HG02970 (cell line): ENCODE measurements around the gene SRP14.
A peak's percentile ranks its signal among the peaks of the same experiment; 100 is the strongest.

Experiments used
- ATAC-seq: cut with Tn5 transposase; IDR thresholded peaks from one replicate; pipeline ENCODE4 v1.9.1; 2021; ENCODE audit warnings: mild to moderate bottlenecking, moderate library complexity, moderate number of reproducible peaks; ENCODE audit not compliant: unreplicated experiment, low FRiP score

Gene SRP14

DNA sequence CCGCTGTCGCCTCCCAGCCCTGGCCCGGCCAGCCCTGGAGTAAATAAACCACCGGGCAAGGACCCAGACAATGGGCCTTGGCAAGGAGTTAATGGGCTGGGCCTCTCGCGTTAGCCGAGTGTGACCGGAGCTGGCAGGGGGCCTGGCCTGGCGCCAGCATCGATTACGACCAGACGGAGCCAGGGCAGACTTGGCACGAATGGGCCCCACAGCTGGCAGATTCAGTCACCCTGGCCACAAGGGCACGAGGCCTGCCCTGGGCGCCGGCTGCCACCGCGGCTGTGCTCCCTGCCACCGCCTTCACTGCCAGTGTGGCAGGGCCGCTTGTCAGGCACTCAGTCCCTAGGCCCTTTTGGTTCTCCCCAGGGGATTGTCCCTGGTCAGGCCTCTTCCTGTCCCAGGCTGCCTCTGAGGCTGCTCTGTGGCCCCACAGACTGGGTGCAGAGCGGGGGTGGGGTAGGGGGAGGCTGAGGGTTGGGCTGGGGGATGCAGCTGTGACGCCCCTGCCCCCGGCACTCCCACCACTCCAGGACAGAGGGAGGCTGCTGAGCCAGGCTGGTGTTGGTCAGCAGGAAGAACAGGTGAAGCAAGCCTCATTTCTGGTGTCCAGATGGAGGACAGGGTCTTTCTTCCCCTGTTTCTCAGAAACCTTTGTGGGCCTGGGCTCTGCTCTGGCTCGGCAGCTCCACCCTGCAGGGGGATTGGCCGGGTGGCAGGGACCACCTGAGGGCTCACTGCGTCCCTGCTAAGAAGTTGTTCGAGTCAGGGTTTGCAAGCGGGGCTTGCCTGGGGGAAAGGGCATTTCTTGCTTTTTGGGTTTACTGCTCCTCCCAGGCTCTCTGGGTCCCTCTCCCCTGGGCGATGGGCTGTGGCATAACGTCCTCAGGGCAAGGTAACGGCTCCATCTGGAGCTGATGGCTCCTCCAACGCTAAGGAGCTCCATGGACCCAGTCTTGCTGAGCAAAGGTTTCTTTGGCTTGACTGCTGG lies 30.5 kb upstream of the SRP14 start:
- ATAC-seq: no peak

DNA sequence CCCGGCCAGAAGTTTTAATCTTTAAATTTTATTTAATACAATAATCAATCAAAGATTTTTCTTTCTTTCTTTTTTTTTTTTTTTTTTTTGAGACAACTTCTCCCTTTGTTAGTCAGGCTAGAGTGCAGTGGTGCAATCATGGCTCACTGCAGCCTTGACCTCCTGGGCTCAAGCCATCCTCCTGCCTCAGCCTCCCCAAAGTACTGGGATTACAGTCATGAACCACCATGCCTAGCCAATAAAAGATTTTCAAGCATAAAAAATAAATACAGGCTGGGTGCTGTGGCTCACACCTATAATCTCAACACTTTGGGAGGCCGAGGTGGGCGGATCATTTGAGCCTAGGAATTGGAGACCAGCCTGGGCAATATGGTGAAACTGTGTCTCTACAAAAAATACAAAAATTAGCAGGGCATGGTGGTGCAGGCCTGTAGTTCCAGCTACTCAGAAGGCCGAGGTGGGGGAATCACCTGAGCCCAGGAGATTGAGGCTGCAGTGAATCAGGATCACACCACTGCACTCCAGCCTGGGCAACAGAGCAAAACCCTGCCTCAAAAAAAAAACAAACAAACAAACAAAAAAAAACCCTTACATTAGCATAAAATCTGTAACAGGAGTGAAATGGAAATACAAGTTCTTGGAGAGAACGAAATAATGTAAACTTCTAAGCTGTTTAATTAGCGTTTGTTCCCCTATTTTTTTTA lies 29.1 kb upstream of the SRP14 start:
- no peak for ATAC-seq

DNA sequence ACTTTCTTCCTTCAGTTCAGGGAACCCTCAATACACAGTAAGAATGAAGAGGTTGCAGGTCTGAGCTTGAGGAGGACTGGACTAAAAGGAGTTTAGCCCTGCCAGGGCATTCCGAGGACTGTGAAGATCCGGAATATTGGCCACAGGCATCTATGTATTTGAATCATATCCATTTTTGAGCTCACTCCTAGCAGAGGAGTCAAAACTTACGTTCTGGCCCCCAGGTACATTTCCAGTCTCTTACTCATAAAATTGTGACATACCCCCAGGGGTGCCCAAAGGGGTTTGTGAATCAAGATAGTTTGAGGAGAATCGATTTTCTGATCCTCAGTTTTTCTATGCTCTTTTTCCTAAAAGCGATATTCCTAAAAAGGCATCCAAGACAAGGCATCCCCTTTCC lies 27.6 kb upstream of the SRP14 start:
- no peak for ATAC-seq

DNA sequence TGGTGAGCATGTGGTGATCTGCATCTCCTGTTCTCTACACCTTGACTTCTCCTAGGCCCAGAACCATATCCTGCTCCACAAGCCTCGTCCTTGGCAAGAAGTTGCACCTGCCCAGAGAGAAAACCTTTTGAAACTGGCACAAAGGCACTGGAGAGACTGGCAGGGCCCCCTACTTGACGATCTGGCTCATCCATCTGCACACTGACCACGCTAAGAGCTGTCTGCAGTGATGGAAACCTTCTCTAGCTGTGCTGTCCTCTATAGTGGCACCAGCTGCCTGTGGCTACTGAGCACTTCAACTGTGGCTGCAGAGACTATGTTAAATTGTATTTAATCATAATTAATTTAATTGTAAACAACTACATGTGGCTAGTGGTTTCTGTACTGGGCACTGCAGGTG lies 26.2 kb upstream of the SRP14 start:
- no peak for ATAC-seq

DNA sequence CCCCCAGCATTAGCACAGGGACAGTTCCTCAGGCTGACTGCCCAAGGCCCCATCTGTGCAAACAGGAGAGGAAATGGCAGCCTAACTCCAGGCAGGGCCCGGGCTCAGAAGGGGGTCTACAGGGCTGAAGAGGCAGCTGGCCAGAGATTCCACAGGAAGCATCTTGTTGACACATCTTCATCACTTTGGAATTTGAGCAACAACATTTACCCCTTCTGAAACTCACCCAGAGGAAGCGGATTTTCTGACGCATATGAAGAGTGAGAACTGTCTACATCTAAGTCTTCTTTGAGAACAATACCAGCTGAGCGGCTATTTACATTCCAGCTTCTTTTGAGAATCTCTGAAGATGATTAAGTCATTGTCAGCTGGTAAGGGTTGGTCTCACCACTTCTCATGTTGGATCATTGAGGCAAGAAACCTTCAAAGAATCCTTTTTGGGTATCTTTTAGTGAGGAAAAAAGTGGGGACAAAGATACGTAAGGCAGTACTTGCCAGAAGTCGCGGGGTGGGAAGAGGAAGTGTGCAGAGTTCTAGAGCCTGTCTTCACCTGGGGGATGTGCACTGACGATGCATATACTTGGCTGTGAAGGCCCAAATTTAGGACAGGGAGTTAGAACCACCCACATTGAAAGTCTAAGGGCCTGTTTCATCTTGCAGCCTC lies 25.4 kb upstream of the SRP14 start:
- ATAC-seq: no peak

DNA sequence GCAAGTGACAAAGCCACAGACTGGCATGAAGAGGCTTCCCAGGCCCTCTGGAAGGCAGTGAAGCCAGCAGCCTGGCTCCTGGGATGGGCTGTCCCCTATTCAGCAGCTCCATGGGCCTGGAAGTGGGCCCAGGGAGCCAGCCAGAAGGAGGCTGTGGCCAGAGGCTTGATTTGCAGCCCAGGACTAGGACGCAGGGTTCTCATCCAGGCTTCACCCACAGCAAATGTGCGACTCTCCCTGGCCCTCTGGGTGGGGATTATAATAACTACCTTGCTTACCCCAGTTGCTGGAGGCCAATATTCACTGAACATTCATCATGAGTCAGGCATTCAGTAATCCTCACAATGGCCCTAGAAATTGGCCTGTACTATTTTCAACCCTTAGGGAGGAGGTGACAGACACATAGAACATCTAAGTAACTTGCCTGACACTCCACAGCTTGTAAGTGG lies 24.6 kb upstream of the SRP14 start:
- ATAC-seq: no peak

DNA sequence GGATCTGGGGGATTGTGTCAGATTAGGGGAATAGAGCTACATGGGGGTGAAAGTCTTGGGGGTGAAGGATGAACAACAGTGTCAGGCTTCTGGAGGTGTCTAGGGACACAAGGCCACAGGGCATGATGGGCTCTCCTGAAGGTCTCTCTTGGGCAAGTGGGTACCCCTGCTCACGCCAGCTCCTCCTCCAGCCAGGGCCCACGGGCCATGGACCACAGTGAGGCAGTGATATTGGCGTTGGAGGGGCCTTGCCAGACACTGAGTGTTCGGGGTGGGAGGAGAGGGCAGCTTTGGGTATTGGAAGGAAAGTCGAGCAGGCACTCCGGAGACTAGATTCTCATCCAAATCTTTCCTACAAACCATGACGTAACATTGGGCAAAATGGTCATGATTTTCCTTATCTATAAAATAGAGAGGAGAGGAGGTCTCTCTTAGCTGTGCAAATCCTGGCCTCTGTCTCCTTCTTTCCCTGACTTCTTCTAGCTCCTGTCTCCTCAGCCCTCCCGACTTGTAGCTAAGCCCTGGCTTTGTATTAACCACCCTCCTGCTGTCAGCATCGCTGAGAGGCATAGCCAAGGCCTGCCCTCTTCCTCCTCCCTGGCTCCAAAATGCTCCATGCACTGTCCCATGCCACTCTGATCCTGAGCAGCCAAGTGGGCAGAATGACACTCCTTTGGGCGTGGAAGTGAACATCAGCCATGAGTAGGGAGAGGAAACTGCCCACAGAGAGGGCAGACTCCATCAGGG lies 24.0 kb upstream of the SRP14 start:
- no peak for ATAC-seq

DNA sequence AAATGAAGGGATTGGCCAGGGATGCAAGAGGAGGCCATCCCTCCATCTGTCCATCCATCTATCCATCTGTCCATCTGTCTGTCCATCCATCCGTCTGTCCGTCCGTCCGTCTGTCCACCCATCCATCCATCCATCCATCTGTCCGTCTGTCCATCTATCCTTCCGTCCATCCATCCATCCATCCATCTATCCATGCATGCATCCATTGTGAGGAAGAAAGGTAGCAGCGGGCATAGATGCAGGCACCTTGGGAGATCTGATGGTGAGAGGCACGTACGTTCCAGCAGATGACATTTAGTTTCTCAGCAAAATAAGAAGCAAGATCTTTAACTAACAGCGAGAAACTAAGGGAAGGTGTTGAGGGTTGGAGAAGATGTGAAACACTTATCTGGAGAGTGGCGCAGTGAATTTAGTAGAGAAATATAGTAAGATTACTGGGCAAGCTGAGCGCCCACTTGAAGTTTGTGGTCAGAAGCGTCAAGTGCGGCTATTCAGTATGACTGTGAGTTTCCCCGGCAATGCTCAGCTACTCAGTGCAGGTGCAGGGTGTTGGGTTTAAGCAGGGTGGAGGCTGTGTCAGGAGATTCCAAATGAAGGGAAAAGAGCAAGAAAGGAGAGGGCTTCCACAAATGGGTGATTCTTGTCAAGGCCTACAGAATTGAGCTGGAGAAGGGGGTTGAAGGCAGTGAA lies 22.4 kb upstream of the SRP14 start:
- ATAC-seq: no peak

DNA sequence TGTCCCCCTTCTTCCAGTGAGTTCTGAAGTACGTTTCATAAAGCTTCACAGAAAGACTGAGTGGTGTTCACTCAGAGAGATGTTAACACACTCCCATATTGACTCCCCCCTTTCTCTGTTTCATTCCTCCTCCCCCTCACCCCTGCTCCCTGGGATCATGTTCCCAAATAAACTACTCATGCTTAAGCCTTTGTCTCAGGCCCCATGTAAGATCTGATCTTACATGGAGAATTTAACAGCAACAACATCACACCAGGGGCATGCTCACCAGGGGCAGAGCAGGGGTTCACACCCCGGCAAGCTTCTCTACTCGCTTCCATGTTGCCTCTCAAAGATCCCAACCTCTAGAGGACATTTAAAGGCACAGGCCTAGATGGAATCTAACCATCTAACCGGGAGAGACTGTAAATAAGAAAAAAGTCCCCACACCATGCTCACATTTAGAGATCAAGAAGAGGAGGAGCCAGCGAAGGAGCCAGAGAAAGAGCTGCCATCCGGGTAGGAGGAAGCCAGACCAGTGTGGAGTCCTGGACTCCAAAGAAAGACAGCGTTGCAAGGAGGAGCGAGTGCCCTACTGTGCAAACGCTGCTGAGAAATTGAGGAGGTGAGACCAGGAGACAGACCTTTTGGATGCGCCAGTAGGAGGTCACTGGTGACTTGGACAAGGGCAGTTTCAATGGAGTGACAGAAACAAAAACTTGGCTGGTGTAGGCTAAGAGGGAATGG lies 21.4 kb upstream of the SRP14 start:
- ATAC-seq: no peak

DNA sequence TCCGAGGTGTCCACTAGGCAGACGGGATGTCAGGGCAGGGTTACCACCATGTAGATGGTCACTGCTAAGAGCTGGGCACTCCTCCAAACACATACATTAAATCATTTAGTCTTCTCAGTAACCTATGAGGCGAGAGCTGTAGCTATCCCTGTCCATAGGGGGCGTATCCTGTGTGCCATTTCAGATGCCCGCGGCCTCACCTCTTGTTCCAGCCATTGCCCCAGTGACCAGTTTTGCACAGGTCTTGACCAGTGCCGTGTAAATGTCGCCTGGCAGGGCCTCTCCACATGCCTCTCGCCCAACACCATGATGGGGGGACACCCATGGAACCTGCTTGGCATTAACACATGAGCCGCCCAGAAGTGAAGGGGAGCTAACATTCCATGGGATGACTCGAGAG lies 20.8 kb upstream of the SRP14 start:
- no peak for ATAC-seq

DNA sequence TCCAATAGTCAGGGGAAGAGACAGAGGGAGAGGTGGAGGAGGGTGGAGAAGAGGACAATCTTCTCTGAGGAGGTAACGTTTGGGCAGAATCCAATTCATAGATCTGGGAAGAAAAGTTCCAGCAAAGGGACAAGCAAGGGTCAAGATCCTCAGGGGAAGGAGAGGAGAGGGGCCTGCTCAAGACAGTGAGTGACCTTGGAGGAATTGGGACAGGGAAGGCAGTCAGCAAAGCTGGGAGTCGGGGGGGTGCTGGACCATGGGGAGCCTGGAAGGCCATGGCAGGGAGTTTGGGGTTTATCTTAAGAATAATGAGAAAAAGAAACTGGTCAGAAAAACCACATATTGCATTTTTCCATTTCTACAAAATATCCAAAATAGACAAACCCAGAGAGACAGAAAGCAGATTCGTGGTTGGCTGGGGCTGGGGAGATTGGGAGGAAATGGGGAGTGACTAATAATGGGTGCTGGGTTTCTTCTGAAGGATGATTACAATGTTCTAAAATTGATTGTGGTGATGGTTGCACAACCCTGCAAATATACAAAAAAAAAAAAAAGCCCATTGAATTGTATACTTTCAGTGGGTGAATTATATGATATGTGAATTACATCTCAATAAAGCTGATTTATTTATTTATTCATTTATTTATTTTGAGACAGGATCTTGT lies 19.6 kb upstream of the SRP14 start:
- no peak for ATAC-seq

DNA sequence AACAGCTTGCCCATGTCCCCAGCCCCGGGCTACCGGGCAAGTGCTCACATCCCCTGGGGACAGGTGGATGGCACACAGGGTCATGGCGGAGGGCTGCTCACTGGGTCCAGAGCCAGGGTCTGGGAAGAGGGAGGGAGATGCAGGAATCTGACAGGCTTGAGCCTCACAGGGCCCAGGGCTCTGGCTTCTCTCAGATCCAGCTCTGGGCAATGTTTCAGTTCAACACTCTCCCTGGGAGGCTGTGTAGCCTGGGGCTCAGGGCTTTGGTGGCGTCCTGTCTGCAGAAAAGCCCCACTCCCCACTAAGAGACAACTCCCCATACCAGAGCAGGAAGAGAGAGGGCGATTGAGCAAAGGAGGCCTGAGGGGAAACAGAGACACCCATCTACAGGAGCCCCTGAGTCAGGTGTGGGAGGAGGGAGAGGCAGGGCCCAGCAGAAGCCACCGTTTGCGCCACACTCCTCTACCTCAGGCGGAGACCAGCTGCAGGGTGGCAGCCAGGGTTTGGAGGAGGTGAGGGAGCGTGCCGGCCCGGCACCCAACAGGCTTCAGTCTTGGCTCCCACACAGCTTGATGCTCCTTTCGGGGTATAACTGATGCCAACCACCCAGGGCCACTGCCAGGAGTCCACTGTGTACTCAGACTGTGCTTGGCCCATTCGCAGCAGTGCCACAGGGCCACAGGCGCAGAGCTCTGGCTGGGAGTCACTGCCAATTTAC lies 16.8 kb upstream of the SRP14 start:
- no peak for ATAC-seq

DNA sequence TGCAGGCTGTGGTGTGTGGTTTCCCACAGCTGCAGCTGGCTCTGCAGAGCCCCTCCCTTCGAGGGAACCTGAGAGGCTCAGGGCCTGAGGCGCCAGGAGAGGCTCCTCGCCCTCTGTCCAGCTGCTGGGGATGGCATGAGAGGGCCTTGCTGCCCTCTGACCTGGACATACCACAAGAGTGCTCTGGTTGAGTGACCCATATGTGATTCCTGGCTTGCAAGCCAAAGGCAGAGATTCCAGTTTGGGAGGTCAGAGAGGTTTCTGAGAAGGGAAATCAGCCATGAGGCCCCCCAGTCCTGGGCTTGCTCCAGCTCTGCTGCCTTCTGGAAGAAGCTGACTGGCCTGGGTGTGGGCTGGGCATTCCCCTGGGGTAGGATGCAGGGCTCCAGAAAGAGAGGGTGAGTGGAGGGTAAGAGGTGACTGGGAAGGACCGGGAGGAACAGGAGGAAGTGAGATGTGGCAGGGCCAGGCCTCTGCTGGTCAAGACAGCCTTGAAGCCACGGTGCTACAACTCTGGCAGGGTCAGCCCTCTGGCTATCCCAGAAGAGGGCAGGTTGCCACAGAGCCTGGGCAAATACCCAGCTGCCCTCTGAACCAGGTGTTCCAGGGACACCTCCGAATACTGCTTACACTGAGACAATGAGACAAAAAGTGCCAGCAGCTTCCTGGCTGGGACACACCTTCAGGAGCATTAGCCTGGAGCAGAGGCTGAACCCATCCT lies 16.0 kb upstream of the SRP14 start:
- ATAC-seq: peak; percentile 51

DNA sequence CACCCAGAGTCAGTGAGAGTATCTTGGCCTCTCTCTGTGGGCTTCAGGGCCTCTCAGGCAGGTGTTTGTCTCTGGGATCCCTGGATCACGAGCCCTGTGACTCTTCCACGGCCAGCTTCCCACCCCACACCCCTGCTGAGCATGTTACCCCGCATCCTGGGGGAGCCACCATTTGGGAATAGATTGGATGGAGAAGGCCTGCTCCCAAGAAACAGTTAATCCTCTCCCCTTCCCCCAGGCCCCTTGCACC lies 15.5 kb upstream of the SRP14 start:
- peak; percentile 29 for ATAC-seq

DNA sequence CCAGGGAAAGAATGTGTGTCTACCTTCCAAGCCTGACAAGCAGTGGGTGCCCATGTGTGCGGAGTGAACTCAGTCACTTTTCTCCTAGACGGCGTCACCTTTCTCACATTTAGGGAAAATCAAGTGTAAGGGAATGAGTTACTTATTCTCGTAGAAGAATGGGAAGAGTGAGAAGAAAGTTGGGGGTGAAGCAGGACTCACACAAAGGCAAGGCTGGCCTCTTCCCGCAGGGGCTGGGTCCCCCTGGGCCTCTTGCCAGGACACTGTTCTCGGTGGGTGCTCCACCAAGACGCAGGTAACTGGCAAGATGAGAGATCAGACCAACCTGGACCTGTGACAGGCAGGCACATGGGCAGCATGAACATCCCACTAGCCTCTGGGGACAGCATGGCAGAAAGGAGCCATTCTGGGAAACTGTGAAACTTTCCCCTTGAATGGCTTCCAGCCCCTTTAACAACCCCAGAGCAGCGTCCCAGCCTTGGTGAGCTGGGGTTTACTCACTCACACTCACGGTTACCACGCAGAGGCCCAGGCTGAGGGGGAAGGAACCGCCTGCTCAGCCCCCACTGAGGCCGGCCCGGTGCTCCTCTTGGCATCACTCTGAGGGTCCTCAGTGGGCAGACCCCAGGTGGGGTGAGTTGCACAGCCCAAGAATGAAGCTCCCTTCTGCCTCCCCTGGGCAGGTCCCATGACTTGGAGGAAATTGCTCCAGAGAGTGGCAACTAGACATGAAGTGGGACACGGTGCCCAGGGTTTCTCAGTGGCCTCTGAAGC lies 15.0 kb upstream of the SRP14 start:
- peak; percentile 7 for ATAC-seq

DNA sequence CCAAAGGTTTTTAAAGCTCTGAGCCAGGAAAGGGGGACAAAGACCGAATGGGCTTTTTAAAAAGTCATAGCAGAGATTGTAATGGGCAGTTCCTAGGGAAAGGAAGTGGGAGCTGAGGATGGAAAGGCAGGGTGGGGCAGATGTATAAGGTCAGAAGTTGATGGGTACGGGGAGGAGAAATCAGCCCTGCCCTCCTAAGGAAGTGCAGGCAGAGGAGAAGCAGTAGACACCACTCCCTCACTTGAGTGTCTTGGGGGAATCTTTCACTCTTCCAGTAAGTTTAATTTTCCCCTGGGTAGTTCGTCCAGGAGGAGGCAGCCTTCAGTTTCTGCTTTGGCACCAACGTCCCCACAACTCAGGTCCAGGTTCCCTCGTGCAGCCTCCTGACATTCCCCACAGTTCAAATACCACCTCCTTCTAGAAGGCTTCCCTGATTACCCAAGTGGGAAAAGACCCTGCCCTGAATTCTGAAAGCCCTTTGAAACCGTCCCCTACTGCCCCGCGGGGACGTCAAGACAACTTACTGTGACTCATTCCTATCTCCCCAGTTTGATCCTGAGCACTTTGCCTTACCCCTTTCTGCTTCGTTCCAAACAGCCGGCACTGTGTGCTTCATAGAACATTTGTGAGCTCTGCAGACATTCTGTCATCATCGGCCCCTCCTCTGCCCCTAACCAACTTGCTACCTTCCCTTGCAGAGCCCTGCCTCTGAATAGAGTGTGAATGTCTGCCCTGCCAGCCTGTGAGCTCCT lies 14.3 kb upstream of the SRP14 start:
- ATAC-seq: no peak
